NCI-H82 (cell line): ENCODE results near the gene CFAP47.
A peak's percentile ranks its signal among the peaks of the same experiment; 100 is the strongest.
"Not testable (repeated sequence)": the region's sequence is repeated elsewhere in the genome, so short reads cannot be mapped to it uniquely, and the experiment has no call there.

ENCODE experiments used
- DNase-seq: peaks from one replicate; lab custom pipeline; 2025; lab: John Stamatoyannopoulos, UW

The CFAP47 gene

GRCh38 chrX:35919536-35920309, at the start of gene CFAP47:
Gene CFAP47, plus strand, starts transcription at chrX:35919734. Its CDS starts 66 bp downstream, at chrX:35919800.
- DNase-seq, result peak; percentile 89

- DNase-seq, result no peak
These were observed 38.9 kb upstream of the CFAP47 start for GRCh38 chrX:35880601-35881000.

- no peak for DNase-seq
These were observed 33.4 kb upstream of the CFAP47 start for GRCh38 chrX:35886135-35886534.

GRCh38 chrX:35890699-35891098, 28.8 kb upstream of the CFAP47 start:
- DNase-seq, result peak; percentile 82

- DNase-seq, result not testable (repeated sequence)
These were observed 67.3 kb downstream of the CFAP47 start for GRCh38 chrX:35986816-35987215.

GRCh38 chrX:36007207-36007606, 87.7 kb downstream of the CFAP47 start:
- DNase-seq, result no peak

- DNase-seq, result peak; percentile 27
These were observed 99.6 kb downstream of the CFAP47 start for GRCh38 chrX:36019125-36019524.

- no peak for DNase-seq
These were observed 116.0 kb downstream of the CFAP47 start for GRCh38 chrX:36035550-36035949.

- DNase-seq, result no peak
These were observed 143.2 kb downstream of the CFAP47 start for GRCh38 chrX:36062778-36063177.

GRCh38 chrX:36071061-36071460, 151.5 kb downstream of the CFAP47 start:
- DNase-seq, result no peak

GRCh38 chrX:36075009-36075408, 155.5 kb downstream of the CFAP47 start:
- DNase-seq, result not testable (repeated sequence)

- no peak for DNase-seq
These were observed 163.7 kb downstream of the CFAP47 start for GRCh38 chrX:36083256-36083655.

GRCh38 chrX:36087366-36087765, 167.8 kb downstream of the CFAP47 start:
- DNase-seq, result no peak

GRCh38 chrX:36088939-36089338, 169.4 kb downstream of the CFAP47 start:
- DNase-seq, result not testable (repeated sequence)

GRCh38 chrX:36102425-36102824, 182.9 kb downstream of the CFAP47 start:
- no peak for DNase-seq

GRCh38 chrX:36116222-36116621, 196.7 kb downstream of the CFAP47 start:
- no peak for DNase-seq

GRCh38 chrX:36159254-36159653, 239.7 kb downstream of the CFAP47 start:
- DNase-seq, result no peak

GRCh38 chrX:36160081-36160480, 240.5 kb downstream of the CFAP47 start:
- DNase-seq, result no peak

- DNase-seq, result no peak
These were observed 279.0 kb downstream of the CFAP47 start for GRCh38 chrX:36198575-36198974.

- DNase-seq, result no peak
These were observed 280.4 kb downstream of the CFAP47 start for GRCh38 chrX:36199928-36200327.

- DNase-seq, result no peak
These were observed 295.4 kb downstream of the CFAP47 start for GRCh38 chrX:36214924-36215323.

GRCh38 chrX:36218801-36219200, 299.3 kb downstream of the CFAP47 start:
- DNase-seq, result no peak

GRCh38 chrX:36234840-36235528, 315.4 kb downstream of the CFAP47 start:
- not testable (repeated sequence) for DNase-seq
